ENCODE measurements around the gene CYP2C19.

DNA sequence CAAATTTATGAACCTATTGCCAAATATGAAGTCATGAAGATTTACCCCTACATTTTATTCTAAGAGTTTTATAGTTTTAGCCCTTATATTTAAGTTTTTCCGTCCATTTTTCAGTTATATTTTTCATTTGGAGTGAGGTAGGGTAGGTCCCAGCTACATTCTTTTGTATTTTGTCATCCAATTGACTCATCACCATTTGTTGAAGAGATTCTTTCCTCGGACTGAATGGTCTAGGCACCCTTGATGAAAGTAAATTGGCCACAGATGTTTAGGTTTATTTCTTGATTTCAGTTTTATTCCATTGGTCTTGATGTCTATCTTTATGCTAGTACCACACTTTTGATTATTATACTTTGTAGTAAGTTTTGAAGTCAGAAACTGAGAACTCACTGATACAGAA, 22.7 kb downstream of the CYP2C19 start:
- TF ChIP-seq BACH2 (CRISPR knock-in tag; IDR thresholded peaks at IDR 0.05; ENCODE audit: borderline replicate concordance), result no peak
- no peak for TF ChIP-seq ZFP30 (CRISPR knock-in tag; IDR thresholded peaks at IDR 0.05)
- TF ChIP-seq, protein P1, sequence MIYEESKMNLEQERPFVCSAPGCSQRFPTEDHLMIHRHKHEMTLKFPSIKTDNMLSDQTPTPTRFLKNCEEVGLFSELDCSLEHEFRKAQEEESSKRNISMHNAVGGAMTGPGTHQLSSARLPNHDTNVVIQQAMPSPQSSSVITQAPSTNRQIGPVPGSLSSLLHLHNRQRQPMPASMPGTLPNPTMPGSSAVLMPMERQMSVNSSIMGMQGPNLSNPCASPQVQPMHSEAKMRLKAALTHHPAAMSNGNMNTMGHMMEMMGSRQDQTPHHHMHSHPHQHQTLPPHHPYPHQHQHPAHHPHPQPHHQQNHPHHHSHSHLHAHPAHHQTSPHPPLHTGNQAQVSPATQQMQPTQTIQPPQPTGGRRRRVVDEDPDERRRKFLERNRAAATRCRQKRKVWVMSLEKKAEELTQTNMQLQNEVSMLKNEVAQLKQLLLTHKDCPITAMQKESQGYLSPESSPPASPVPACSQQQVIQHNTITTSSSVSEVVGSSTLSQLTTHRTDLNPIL (CRISPR knock-in tag; IDR thresholded peaks at IDR 0.05; ENCODE audit: low read depth), result no peak
- TF ChIP-seq, protein P2, sequence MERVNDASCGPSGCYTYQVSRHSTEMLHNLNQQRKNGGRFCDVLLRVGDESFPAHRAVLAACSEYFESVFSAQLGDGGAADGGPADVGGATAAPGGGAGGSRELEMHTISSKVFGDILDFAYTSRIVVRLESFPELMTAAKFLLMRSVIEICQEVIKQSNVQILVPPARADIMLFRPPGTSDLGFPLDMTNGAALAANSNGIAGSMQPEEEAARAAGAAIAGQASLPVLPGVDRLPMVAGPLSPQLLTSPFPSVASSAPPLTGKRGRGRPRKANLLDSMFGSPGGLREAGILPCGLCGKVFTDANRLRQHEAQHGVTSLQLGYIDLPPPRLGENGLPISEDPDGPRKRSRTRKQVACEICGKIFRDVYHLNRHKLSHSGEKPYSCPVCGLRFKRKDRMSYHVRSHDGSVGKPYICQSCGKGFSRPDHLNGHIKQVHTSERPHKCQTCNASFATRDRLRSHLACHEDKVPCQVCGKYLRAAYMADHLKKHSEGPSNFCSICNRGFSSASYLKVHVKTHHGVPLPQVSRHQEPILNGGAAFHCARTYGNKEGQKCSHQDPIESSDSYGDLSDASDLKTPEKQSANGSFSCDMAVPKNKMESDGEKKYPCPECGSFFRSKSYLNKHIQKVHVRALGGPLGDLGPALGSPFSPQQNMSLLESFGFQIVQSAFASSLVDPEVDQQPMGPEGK (CRISPR knock-in tag; IDR thresholded peaks at IDR 0.05; ENCODE audit: borderline replicate concordance), result no peak
- TF ChIP-seq, protein P3, sequence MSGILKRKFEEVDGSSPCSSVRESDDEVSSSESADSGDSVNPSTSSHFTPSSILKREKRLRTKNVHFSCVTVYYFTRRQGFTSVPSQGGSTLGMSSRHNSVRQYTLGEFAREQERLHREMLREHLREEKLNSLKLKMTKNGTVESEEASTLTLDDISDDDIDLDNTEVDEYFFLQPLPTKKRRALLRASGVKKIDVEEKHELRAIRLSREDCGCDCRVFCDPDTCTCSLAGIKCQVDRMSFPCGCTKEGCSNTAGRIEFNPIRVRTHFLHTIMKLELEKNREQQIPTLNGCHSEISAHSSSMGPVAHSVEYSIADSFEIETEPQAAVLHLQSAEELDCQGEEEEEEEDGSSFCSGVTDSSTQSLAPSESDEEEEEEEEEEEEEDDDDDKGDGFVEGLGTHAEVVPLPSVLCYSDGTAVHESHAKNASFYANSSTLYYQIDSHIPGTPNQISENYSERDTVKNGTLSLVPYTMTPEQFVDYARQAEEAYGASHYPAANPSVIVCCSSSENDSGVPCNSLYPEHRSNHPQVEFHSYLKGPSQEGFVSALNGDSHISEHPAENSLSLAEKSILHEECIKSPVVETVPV (CRISPR knock-in tag; IDR thresholded peaks at IDR 0.05), result no peak
- TF ChIP-seq ZFP3 (CRISPR knock-in tag; IDR thresholded peaks at IDR 0.05), result no peak
- TF ChIP-seq, protein P4, sequence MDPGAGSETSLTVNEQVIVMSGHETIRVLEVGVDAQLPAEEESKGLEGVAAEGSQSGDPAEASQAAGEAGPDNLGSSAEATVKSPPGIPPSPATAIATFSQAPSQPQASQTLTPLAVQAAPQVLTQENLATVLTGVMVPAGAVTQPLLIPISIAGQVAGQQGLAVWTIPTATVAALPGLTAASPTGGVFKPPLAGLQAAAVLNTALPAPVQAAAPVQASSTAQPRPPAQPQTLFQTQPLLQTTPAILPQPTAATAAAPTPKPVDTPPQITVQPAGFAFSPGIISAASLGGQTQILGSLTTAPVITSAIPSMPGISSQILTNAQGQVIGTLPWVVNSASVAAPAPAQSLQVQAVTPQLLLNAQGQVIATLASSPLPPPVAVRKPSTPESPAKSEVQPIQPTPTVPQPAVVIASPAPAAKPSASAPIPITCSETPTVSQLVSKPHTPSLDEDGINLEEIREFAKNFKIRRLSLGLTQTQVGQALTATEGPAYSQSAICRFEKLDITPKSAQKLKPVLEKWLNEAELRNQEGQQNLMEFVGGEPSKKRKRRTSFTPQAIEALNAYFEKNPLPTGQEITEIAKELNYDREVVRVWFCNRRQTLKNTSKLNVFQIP (CRISPR knock-in tag; IDR thresholded peaks at IDR 0.05; ENCODE audit: borderline replicate concordance, low read depth), result no peak
- TF ChIP-seq CSDC2 (CRISPR knock-in tag; IDR thresholded peaks at IDR 0.05), result no peak

All from SK-N-SH treated with all-trans-retinoic acid at 6 μM for 48 hours (cell line).